K562 (cell line): Measurements from ENCODE around the gene OAT. TPM values are rescaled to one million over a fixed set of nuclear protein-coding genes. Genes with fewer than 3 reads are reported as not detected.

Source experiments
- ATAC-seq: fragments of 200-7000 bp; cut with Tn5 transposase; 3 replicates; pipeline ENCODE4 v1.9.1; 2020; ENCODE audit warnings: moderate library complexity
- BruUV-seq: library from RNA; stranded (reverse); fragments of 400-500 nt; replicated peaks from 2 replicates; lab custom pipeline; 2021; lab: Mats Ljungman, UMichigan
- CTCF ChIA-PET: fragments of 300-600 bp; formaldehyde crosslinking; extraction: SDS; loops from one replicate; lab custom pipeline; 2021; ENCODE audit warnings: low intra/inter-chr PET ratio; lab: Yijun Ruan, JAX
- POLR2A ChIA-PET: fragments of 300-600, 350-650 bp; sonication (Branson Sonifier 250); formaldehyde crosslinking; extraction: SDS; loops from one replicate; lab custom pipeline; 2021; ENCODE audit warnings: antibody characterized with exemption, inconsistent platforms; lab: Yijun Ruan, JAX
- DNase-seq, 4 experiments: peaks; one replicate each; pipeline versions ENCODE4 v3.0.0 to v3.0.0-alpha.2; 2011 to 2018; ENCODE audit warnings: low spot score in 3 of 4, mixed read lengths in 3 of 4; ENCODE audit errors: extremely low read depth in 1 of 4
- FAIRE-seq: peaks from 2 replicates; lab custom pipeline; 2011; peaks lifted over from hg19 to GRCh38; lab: Jason Lieb, UNC
- H2AFZ ChIP-seq: 2 replicates; pipeline ENCODE4 v1.6.0; 2011; ENCODE audit warnings: low read depth, low read length, control low read depth, inconsistent platforms
- H3K27ac ChIP-seq: fragments of 200-600 bp; 3 replicates; pipeline ENCODE4 v1.8.0; 2011; ENCODE audit warnings: low read depth, mild to moderate bottlenecking, control low read depth, inconsistent platforms, low read length, moderate library complexity, mixed read lengths; ENCODE audit errors: extremely low read depth
- H3K27me3 ChIP-seq, 2 experiments: fragments of 300-600 bp in 1 of 2; 2 replicates in 1 of 2; 3 replicates in 1 of 2; pipeline versions ENCODE4 v1.6.0 to v1.8.0; 2011; ENCODE audit warnings: inconsistent platforms in 2 of 2, low read length in 2 of 2, mild to moderate bottlenecking in 1 of 2, mixed read lengths in 1 of 2, moderate library complexity in 1 of 2; ENCODE audit not compliant: control insufficient read depth in 2 of 2, insufficient read depth in 2 of 2
- H3K36me3 ChIP-seq: fragments of 300-600 bp; 3 replicates; pipeline ENCODE4 v1.8.0; 2011; ENCODE audit warnings: mild to moderate bottlenecking, low read length, inconsistent platforms; ENCODE audit not compliant: control insufficient read depth, insufficient read depth
- H3K4me1 ChIP-seq, 2 experiments: fragments of 200-600 bp in 1 of 2; replicated peaks in 1 of 2; 2 replicates in 1 of 2; 3 replicates in 1 of 2; pipeline versions ENCODE4 v1.5.1 to v1.8.0; 2011; ENCODE audit warnings: inconsistent platforms in 2 of 2, low read length in 2 of 2, mild to moderate bottlenecking in 1 of 2, mixed read lengths in 1 of 2, moderate library complexity in 1 of 2; ENCODE audit not compliant: control insufficient read depth in 2 of 2, insufficient read depth in 2 of 2
- H3K4me2 ChIP-seq: 2 replicates; pipeline ENCODE4 v1.6.1; 2011; ENCODE audit warnings: low read length, control low read depth, inconsistent platforms, mixed read lengths; ENCODE audit not compliant: insufficient read depth
- H3K4me3 ChIP-seq: fragments of 200-600 bp; sonication (generic), shearing (Covaris generic); 2 replicates; pipeline ENCODE4 v1.5.1; 2016; ENCODE audit warnings: control low read depth, inconsistent platforms
- H3K79me2 ChIP-seq: fragments of 200-600 bp; 3 replicates; pipeline ENCODE4 v1.8.0; 2011; ENCODE audit warnings: low read length, inconsistent platforms; ENCODE audit not compliant: control insufficient read depth, insufficient read depth
- H3K9ac ChIP-seq, 2 experiments: 2 replicates each; pipeline versions ENCODE4 v1.6.0 to v1.6.1; 2011; ENCODE audit warnings: low read depth in 2 of 2, low read length in 2 of 2, control low read depth in 1 of 2, inconsistent platforms in 1 of 2, mild to moderate bottlenecking in 1 of 2, mixed read lengths in 1 of 2; ENCODE audit not compliant: insufficient read depth in 1 of 2
- H3K9me1 ChIP-seq: one replicate; pipeline ENCODE4 v1.6.0; 2011; ENCODE audit warnings: inconsistent platforms, mild to moderate bottlenecking, low read length, moderate library complexity; ENCODE audit not compliant: control insufficient read depth, insufficient read depth
- H3K9me3 ChIP-seq: replicated peaks from 2 replicates; pipeline ENCODE4 v1.5.1; 2011; ENCODE audit warnings: low read depth, low read length, inconsistent platforms; ENCODE audit not compliant: control insufficient read depth, insufficient read depth
- H4K20me1 ChIP-seq: replicated peaks from 2 replicates; pipeline ENCODE4 v1.6.1; 2011; ENCODE audit warnings: low read length, inconsistent platforms, mixed read lengths; ENCODE audit not compliant: control insufficient read depth, insufficient read depth
- GTF2F1 ChIP-seq: IDR thresholded peaks from 2 replicates; pipeline ENCODE4 v1.6.1; 2011; ENCODE audit warnings: low read depth, low read length, improper control_type of control experiment
- KAT8 ChIP-seq: fragments of 450-650 bp; IDR thresholded peaks from 2 replicates; pipeline ENCODE4 v1.6.1; 2016; ENCODE audit warnings: low read depth, mild to moderate bottlenecking
- KLF16 ChIP-seq: IDR thresholded peaks from 2 replicates; pipeline ENCODE4 v1.6.1; 2016; ENCODE audit warnings: antibody characterized with exemption
- MCM2 ChIP-seq: fragments of 450-650 bp; IDR thresholded peaks from 2 replicates; pipeline ENCODE4 v1.6.1; 2017; ENCODE audit warnings: low read depth, mild to moderate bottlenecking
- TAF15 ChIP-seq: fragments of 200-400 bp; formaldehyde crosslinking; IDR thresholded peaks from 2 replicates; pipeline ENCODE4 v1.6.1; 2017; ENCODE audit warnings: mild to moderate bottlenecking, low read depth, low read length, moderate library complexity
- TBL1XR1 ChIP-seq, 2 experiments: IDR thresholded peaks; 2 replicates each; pipeline ENCODE4 v1.6.1; 2012; ENCODE audit warnings: improper control_type of control experiment in 2 of 2, low read length in 2 of 2, mild to moderate bottlenecking in 1 of 2
- TEAD1 ChIP-seq, 2 experiments: fragments of 450-650 bp in 1 of 2; sonication (generic) in 1 of 2; formaldehyde crosslinking; IDR thresholded peaks; 2 replicates each; pipeline versions ENCODE4 v1.4.0 to v1.8.0; 2020 to 2022; ENCODE audit warnings: mild to moderate bottlenecking in 2 of 2, missing genetic modification reagents in 1 of 2
- TOE1 ChIP-seq, 2 experiments: fragments of 450-650 bp in 1 of 2; sonication (generic) in 1 of 2; formaldehyde crosslinking in 1 of 2; IDR thresholded peaks; 2 replicates each; pipeline versions ENCODE4 v1.7.1 to v1.8.0; 2016 to 2022; ENCODE audit warnings: borderline replicate concordance in 2 of 2, mild to moderate bottlenecking in 2 of 2, antibody characterized with exemption in 1 of 2, inconsistent platforms in 1 of 2, low read depth in 1 of 2, missing genetic modification reagents in 1 of 2, moderate library complexity in 1 of 2
- ZBTB1 ChIP-seq: sonication (generic); formaldehyde crosslinking; IDR thresholded peaks from 2 replicates; pipeline ENCODE4 v1.8.1; 2023; ENCODE audit warnings: missing genetic modification reagents, low read depth, mild to moderate bottlenecking, borderline replicate concordance
- ZNF347 ChIP-seq: fragments of 450-650 bp; formaldehyde crosslinking; IDR thresholded peaks from 2 replicates; pipeline ENCODE4 v1.4.0; 2020; ENCODE audit warnings: low read depth, mild to moderate bottlenecking, moderate library complexity
- ZNF561 ChIP-seq: fragments of 450-650 bp; formaldehyde crosslinking; conservative IDR thresholded peaks from 2 replicates; pipeline ENCODE4 v1.4.0; 2020; ENCODE audit warnings: mild to moderate bottlenecking, moderate library complexity
- WGBS: fragments of 100-300 bp; shearing (Covaris generic); methylation state at CpG from one replicate; pipeline ENCODE4 v1.1.6; 2016; ENCODE audit warnings: low coverage, mixed read lengths; ENCODE audit not compliant: insufficient coverage; ENCODE audit errors: missing lambda C conversion rate; 5-methylcytosine and 5-hydroxymethylcytosine counted together
- in situ Hi-C: fragments of 300-500 bp; cut with MboI; formaldehyde crosslinking; loops from 4 replicates; pipeline ENCODE4 v1.15.0; 2018; ENCODE audit warnings: inconsistent platforms, mixed read lengths
- intact Hi-C: fragments of 100-400 bp; cut with micrococcal nuclease; formaldehyde crosslinking; loops from 2 replicates; pipeline ENCODE4 v1.14.2; 2022
- polyA plus RNA-seq, 8 experiments: library from polyadenylated mRNA; depleted of rRNA in 4 of 8; stranded (reverse) in 5 of 8; unstranded in 3 of 8; fragments of >200 nt; fragmentation: Nextera tagmentation in 2 of 8; fragmentation: Illumina TruSeq in 1 of 8; extraction: Ambion mirVana in 2 of 8; extraction: Trizol in 1 of 8; gene quantifications; 2 replicates each; pipeline versions ENCODE4 v1.2.1 to v1.2.3, GENCODE V29; 2011 to 2014; ENCODE audit warnings: inconsistent platforms in 1 of 8, missing spikeins in 1 of 8
- total RNA-seq, 7 experiments: library from RNA; depleted of rRNA in 6 of 7; stranded (reverse); fragments of >200 nt in 6 of 7; fragmentation: Illumina TruSeq in 2 of 7; extraction: Trizol in 2 of 7; gene quantifications; 2 replicates each; pipeline versions ENCODE4 v1.2.1 to v1.2.3, GENCODE V29; 2011 to 2021; ENCODE audit warnings: low replicate concordance in 1 of 7

The OAT gene
- total and polyA plus RNA-seq, 9 of the 15 experiments (the other 6 are each of a cell fraction or from before 2014, with no cell fraction given), result 100 to 312 (median 163) TPM

DNA sequence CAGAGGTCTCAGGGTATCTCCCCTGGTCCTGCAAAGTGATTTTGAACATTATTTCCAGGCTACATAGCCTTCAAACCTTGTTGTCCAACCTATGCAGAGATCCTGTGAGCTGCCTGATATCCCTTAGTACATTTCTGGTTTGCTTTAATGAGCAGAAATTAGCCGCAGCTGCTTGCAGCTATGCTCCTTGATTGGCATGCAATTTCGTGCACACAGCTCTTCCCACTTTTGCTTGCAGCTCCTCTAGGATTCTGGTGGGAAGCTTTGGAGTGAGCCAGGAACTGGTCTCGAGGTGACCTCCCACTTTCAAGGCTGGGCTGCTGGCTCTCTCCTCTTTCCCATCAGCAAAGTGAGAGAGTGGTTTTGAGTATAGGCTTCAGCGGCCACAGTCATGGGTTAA is 45.8 kb downstream of the OAT start:
- Histone ChIP-seq H3K4me1 (no peaks in the 10 kb centered on the region), H3K79me2 (no peaks in the 10 kb centered on the region), H3K9ac (no peak overlapping the region), H3K9me1 (no peaks in the 10 kb centered on the region), H4K20me1 (no peaks in the 10 kb centered on the region; the same call in 1 of the 2 replicates), H2AFZ (no peak overlapping the region), H3K36me3 (no peaks in the 10 kb centered on the region), H3K4me3 (no peak overlapping the region), H3K27ac (no peak overlapping the region), H3K27me3 (peaks cover 3 to 75% of the 10 kb centered on the region in 2 experiments), H3K9me3 (no peaks in the 10 kb centered on the region), H3K4me2 (no peak overlapping the region)
- no TSS peak for BruUV-seq
- DNase-seq (no peak), ATAC-seq (no peak), FAIRE-seq (no peak)
- intact Hi-C loops, result no loop called here
- in situ Hi-C loops, result no loop called here
- TF ChIP-seq ZNF347 (CRISPR knock-in tag), result no peak
- TF ChIP-seq MCM2, result no peak
- no peak for TF ChIP-seq GTF2F1
- TF ChIP-seq KAT8, result no peak
- TF ChIP-seq ZBTB1 (CRISPR knock-in tag), result no peak
- no peak for TF ChIP-seq KLF16
- no peak for TF ChIP-seq TAF15
- TF ChIP-seq TEAD1 (CRISPR knock-in tag; IDR thresholded peaks at IDR 0.05), result no peak
- TF ChIP-seq TBL1XR1 (IDR thresholded peaks at IDR 0.05; ENCODE audit: low read length in 2 of 2), result no peak
- no peak for TF ChIP-seq ZNF561 (CRISPR knock-in tag)
- no peak for TF ChIP-seq TOE1 (IDR thresholded peaks at IDR 0.05; ENCODE audit: borderline replicate concordance)
- no peak for TF ChIP-seq TOE1 (CRISPR knock-in tag; IDR thresholded peaks at IDR 0.05; ENCODE audit: borderline replicate concordance, low read depth)
- 0% methylated on average over 4 of the region's 4 CpGs for WGBS
- CTCF ChIA-PET, result no interaction called here
- POLR2A ChIA-PET, result interaction anchor here (0.9 kb wide), 1 partner anchor 8 kb away, joined by 3 read pairs; no protein-coding TSS in a partner anchor
